ENCODE measurements around the gene PEX13.
"Not testable (repeated sequence)": the region's sequence is repeated elsewhere in the genome, so short reads cannot be mapped to it uniquely, and the experiment has no call there.

PEX13 gene

DNA sequence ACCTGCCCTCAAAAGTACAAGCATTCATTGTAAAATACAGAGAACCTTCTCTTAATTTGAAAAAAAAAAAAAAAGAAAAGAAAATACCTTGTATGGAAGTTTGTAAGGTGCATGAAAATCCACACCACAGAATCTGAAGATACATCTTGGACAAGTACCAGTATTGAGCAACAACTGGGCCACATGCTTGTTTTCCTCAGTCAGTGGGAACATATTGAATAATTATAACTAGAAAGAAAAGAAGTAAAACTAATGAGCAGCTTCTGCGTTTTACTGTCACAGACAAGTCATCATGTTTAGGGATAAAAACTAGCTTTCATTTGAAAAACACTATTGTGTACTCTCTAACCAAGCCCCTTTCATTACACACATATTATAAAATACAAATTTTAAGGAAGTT is 5.8 kb upstream of the PEX13 start:
- no peak for DNase-seq

DNA sequence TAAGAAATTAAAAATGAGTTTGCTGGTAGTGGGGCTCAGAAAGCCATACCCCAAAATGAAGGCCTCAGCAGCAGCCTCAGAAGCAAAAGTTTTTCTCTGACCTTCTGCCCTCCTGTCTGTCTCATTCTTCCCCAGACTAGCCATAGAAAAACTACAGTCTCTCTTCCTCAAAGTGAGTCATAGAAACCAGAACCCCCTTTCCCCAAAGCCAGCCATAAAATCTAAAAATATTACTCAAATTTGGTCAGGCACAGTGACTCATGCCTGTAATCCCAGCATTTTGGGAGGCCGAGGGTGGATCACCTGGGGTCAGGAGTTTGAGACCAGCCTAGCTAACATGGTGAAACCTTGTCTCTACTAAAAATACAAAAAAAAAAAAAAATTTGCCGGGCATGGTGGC is 5.2 kb upstream of the PEX13 start:
- not testable (repeated sequence) for DNase-seq

DNA sequence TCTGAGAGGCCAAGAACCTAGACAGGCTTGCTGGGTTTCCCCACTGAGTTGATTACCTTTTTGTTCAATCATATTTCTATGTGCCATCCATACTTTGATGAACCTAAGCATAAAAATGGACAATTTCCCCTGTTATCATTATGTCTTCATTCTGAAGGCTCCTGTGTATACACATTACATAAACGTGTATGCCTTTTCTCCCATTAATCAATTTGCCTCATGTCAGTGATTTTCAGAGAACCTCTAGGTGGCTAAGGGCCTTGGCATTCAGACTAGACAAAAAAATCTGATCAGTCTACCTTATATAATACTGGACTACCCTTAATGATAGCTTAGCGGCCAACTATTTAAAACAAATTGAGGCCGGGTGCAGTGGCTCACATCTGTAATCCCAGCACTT is 4.1 kb upstream of the PEX13 start:
- no peak for DNase-seq

DNA sequence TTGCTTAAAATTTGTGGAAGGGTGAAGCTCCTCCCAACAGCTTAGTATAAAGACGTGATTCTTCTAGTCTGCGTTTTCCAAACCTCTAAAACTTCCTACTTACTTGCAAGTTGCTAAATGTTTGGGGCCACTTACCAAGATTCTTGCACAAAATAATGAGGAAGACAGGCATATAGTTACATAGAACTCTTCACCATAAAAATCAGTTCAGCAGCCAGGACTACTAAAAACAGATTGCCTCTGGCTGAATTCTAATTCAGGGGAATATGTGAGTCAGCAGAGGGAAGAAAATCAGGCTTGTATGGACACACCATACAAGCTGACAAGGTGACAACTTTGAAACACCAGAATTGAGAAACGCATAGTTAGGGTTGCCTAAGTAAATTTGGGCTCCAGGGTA is 2.8 kb upstream of the PEX13 start:
- DNase-seq, result no peak

DNA sequence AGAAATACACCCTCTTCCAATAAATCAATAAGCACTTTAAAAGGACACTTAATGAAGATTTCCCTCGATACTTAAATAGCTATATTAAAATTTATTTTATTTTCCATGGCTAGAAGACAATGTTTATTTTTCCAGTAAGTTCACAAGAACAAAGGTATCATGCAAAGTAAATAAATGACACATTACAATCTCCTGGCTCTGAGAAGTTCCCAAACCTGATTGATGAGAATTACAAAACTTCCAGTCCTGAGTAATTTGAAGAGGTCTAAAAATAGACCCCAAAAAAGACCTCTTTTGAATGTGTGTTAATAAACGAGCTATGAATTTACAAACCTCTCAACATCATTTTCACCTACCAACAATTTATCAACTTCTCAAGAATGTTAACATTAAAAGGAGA is 1.5 kb upstream of the PEX13 start:
- no peak for DNase-seq

DNA sequence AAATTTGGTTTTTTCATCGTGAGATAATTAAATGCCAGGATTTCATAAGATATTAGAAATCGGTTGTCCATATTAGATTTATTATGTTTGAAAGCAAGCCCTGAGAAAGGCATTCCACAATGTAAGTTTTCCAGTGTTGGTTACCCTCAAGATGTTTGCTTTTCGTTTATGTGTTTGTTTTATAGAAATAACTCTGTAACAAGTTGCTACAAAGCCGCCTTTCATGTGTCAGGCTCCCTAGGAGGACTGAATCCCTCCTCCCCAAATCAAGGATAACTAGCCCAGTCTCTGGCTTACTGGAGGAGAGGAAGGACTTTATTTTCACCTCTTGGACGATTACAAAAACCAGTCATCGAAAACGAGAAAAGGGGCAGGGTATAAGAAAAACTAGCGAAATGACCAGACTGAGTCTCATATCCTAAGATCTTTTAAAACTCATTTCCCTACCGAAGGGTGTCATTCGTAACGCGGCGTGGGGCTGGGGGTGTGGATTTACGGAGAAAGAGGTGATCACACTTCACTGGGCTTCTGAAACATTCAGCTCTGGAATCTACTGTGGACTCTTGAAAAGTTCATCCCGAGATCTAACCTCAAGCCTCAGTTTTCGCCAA is 1.0 kb upstream of the PEX13 start:
- DNase-seq, result no peak

DNA sequence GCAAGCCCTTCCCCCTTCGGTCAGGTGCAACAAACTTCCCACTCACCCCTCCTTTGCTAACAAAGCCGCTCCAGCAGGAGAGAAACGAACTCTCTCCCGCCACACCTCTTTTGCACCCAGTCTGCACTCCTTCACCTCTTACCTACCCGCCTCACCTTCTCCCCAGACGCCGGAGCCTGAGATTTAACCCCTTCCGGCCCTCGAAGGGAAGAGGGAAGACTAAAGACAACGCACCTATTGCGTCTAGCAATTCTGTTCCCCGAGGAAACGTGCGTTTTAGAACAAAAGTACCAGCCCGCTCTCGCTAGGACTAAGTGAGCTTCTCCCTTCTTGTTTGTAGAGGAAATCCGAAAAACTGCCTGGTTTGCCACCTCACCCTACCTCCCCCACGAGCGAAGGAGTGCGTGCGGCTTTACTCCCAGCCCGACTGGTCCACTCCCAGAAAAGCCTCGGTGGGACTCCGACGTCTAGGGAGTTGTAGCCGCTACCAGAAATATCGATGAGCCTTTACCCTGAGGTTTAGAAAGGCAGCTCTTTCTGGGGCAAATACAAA is 441 bp upstream of the PEX13 start:
- peak; percentile 87 for DNase-seq

DNA sequence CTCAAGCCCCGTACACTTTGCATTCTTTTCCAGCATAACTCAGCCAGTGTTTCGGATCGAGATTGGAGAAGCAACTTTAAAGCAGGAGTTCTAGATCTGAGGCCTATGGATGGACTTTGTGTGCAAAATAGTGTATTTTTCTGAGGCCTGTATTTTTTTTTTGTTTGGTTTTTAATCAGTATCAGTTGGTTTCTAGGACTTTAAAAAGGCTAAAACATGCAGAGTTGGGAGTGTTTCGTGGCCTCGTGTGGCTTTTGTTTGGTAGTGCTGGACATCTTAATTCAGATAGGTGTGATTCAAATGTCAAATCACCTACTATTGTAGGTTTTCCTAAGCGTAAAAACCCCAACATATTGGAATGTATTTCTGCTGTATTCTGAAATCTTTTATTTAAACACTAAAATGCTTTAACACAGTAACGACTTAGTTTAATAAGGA is 817 bp downstream of the PEX13 start:
- DNase-seq, result peak; percentile 55

DNA sequence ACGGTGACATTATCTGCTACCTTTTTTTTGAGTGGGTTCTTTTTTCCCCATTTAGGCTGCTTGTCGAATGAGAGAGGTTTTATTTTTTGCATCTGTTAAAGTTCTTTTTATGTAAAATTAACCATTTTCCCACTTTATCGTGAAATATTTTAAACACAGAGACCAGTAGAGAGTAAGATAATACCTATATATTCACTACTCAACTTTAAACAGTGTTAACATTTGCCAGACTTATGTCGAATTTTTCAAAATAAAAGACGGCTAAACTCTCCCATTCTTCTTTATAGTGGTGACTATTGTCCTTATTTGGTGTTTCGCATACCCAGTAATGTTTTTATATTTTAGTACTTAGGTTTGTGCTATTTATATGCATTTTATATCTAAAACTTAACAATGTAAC is 1.3 kb downstream of the PEX13 start:
- no peak for DNase-seq

DNA sequence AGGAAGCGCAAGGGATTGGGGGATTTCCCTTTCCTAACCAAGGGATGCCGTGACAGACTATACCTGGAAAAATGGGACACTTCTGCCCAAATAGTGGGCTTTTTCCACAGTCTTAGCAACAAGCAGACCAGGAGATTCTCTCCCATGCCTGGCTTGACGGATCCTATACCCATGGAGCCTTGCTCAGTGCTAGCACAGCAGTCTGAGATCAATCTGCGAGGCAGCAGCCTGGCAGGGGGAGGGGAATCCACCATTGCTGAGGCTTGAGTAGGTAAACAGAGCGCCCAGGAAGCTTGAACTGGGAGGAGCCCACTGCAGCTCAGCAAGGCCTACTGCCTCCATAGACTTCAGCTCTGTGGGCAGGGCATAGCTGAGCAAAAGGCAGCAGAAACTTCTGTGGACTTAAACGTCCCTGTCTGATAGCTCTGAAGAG is 3.7 kb downstream of the PEX13 start:
- no peak for DNase-seq

DNA sequence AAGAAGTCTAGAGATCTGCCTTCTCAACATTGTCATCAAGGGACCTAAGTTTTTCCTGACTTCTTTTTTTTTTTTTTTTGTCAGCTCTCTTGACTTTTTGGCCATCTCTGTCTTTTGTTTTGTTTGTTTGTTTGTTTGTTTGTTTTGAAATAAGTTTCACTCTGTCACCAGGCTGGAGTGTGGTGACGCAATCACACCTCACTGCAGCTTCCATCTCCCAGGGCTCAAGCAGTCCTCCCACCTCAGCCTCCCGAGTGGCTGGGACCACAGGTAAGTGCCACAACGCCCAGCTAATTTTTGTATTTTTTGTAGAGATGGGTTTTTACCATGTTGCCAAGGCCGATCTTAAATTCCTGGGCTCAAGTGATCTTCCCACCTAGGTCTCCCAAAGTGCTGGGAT is 6.2 kb downstream of the PEX13 start:
- DNase-seq, result no peak

DNA sequence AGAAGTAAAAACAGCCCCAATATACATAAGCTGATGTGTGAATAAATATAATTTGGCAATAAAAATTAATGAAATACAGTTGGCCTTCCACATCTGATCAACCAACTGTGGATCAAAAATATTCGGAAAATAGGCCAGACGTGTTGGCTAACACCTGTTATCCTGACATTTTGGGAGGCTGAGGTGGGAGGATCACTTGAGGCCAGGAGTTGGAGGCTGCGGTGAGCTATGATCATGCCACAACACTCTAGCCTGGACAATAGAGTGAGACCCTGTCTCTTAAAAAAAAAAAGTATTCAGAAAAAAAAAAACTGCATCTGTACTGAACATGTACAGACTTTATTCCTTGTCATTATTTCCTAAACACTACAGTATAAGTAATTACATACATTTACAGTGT is 12.0 kb downstream of the PEX13 start:
- DNase-seq, result no peak

DNA sequence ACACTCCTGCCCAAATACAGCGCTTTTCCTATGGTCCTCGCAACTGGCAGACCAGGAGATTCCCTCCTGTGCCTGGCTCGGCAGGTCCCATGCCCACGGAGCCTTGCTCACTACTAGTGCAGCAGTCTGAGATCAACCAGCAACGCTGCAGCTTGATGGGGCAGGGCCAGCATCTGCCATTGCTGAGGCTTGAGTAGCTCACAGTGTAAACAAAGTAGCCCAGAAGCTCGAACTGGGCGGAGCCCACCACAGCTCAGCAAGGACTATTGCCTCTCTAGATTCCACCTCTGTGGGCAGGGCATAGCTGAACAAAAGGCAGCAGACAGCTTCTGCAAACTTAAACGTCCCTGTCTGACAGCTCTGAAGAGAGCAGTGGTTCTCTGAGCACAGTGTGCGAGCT is 17.1 kb downstream of the PEX13 start:
- DNase-seq, result not testable (repeated sequence)

DNA sequence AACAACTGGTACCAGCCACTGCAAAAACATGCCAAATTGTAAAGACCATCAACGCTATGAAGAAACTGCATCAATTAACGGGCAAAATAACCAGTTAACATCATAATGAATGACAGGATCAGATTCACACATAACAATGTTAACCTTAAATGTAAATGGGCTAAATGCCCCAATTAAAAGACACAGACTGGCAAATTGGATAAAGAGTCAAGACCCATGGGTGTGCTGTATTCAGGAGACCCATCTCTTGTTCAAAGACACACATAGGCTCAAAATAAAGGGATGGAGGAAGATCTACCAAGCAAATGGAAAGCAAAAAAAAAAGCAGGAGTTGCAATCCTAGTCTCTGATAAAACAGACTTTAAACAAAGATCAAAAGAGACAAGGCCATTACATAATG is 19.1 kb downstream of the PEX13 start:
- not testable (repeated sequence) for DNase-seq

DNA sequence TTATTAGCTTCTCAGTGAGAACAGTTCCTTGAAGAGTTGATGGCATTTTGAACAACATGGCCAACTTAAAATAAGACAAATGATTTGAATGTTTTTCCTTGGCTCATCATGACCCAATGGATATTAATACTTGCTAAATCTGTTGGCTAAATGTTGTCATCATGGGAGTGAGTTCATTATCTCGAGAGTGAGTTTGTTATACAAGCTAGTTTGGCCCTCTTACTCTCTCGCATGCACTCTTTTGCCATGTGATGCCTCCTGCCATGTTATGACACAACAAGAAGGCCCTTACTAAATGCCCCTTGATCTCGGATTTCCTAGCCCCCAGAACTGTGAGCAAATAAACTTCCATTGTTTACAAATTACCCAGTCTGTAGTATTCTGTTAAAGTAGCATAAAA is 25.3 kb downstream of the PEX13 start:
- DNase-seq, result no peak

DNA sequence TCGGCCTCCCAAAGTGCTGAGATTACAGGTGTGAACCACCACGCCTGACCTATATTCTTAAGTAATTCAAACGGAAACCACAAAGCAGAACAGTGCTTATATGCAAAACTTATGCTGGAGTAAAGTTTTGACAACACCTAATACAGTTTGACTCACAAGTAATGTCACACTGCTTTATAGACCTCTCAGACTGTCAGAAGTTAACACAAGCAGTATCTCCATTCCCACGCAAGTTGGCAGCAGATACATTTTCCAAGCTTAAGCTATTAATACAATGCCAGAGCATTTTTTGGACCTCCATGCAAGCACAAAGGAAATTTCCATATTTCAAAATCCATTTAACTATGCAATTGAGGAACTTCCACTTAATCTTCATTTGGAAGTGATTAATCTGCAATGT is 27.1 kb downstream of the PEX13 start:
- no peak for DNase-seq

DNA sequence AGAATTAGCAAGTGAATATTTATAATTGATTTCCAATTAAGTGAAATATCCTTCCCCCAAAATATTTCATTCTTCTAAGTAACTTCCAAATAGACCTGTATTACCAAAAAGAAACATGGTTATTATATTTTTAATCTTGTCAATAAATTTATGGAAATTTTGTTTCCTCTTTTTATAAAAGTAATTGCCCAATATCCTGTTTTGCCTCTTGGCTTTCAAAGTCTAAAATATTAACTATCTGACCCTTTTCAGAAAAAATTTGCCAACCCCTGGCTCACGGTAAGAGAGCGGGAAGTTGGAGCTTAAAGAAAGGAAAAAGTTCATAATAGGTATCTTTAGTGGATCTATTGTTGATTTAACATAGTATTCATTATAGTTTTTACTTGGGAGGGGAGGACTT is 27.7 kb downstream of the PEX13 start:
- no peak for DNase-seq

DNA sequence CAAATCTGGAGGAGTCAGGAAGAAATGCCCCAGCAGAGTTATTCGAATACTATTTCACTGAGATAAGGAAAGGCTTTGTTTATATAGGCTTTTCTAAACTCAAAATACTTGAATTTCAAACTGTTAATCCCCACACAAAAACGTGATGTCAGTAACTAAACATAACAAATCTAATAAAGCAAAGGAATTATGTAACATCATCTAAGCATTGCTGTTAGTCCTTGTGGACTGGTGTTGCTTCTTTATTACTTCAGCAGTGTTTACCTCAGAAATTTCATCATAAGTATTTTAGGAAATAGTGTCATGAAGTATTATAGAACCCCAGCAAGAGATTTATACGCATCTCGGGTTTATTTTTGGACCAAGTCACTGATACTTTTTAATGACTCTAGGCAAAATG is 28.5 kb downstream of the PEX13 start:
- DNase-seq, result no peak

DNA sequence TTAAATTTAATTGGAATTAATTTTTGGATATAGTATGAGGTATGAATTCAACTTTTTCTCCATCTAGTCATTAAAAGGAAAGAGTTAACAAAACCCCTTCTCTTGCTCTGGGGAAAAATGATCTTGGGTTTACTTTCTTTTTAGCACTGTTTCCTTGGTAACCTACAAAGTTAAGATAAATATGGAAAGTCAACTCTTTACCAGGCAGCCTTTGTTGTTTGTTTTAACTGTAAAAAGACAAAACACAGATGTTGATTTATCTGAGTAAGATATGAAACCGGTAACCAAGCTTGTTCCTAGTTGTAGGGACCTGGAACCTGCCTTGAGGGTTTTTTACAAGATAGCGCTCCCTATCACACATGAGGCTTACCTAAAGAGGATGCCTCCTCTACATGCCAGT is 38.0 kb downstream of the PEX13 start:
- DNase-seq, result peak; percentile 49

DNA sequence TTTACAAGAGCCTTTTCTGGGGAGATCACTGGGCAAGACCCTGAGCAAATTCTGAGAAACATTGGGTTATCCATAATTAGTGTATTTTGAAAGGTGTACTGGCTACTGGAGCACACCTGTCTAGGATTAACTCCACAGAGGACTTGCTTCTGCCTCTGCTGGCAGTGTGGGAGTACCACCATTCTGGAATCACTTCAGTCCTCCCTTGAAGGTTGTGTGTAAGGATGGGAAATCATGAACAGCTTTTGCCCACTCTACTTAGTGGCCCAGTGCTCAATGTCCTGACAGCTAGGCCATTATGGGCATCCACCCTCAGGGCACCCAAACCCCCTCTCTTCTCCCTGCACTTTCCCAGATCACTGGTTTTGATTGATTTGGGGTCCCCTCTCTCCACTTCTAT is 40.0 kb downstream of the PEX13 start:
- DNase-seq, result no peak

DNA sequence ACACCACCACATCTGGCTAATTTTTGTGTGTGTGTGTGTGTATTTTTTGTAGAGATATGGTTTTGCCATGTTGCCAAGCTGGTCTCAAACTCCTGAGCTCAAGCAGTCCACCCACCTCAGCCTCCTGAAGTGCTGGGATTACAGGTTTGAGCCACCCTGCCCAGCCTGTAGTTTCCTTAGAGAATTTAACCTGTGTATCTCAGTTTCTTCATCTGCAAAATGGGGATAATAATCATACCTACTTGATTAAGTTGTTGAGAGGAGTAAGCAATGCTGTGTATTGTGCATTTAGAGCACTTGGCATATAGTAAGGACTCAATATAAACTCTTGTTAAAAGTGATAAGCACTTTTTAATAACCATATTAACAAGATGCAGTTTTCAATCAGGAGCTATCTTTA is 41.9 kb downstream of the PEX13 start:
- DNase-seq, result no peak

DNA sequence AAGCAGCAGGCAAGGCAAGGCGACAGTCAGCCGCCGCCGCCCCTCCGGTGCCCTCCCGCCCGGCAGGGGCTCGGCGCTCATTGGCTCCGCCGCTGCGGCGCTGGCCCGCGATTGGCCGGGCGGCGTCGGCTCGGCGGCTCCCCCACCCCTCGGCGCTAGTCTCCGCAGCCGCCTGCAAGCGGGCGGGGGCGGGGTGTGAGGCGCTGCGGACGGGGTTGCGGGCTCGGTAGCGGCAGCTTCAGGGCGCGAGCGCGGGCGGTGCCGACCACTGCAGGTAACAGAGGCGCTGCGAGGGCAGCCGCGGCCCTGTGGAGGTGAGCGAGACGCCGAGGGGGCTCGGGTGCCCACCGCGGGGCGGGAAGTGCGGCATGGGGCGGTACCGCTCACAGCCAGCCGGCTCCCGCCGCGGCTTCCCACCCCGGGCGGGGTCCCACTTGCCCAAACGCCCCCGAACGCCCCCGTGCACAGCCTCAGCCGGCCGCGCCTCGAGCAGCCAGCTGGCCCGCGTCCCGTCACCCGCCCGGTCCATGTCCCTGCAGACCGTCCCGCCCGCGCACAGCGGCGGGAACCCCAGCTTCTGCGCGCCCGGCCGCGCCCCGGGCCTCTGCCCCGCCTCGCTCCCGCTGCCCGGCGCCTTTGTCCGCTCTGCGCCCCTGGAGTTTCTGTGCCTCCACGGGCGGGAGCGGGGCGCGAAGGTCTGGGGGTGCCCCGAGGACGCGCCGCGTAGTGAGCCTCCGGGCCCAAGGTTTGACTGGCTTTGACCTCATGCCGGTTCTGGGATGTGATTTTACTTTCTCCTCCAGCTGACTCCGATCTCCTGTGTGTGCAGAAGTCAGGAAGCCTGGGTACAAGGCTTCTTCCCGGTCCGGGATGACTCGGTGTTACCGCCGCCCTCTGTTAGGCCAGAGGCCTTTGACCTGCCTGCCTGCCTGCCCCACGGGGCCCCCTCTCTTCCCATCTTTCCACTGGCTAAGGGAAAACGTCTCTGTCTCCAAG is 48.5 kb downstream of the PEX13 start, which contains the start of gene SANBR:
TSS of gene SANBR (plus strand) at position 158 of the 996 bp plus-strand sequence. CDS start 4,480 bp downstream, outside the sequence.
- DNase-seq, result peak; percentile 95

DNA sequence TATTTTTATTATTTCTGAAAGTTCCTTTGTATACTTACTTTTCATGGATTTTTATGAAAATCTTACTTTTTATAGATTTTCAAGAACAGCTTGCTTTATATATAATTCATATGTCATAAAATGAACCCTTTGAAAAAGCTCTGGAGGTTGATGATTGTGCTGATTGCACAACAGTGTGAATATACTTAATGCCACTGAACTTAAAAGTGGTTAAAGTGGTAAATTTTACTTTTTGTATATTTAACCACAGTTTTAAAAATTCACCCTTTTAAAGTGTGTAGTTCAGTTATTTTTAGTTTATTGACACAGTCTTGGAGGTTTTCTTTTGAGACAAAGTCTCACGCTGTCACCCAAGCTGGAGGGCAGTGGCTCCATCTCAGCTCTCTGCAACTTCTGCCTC is 56.6 kb downstream of the PEX13 start:
- no peak for DNase-seq

DNA sequence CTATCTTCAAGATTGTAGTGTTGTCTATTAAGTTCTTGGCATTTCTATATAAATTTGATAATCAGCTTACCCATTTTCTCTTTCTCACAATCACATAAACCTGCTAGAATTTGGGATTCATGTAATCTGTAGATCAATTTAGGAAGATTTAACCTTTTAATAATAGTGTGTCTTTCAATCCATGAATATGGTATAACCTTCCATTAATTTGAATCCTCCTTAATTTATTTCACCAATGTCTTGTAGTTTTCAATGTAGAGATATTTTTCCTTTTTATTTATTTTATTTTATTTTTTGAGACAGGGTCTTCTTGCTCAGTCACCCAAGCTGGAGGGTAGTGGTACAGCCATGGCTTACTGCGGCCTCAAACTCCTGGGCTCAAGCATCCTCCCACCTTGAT is 68.4 kb downstream of the PEX13 start:
- DNase-seq, result no peak

Measured in hematopoietic multipotent progenitor cell treated with erythropoietin and hydrocortisone succinate and interleukin-3 and kit ligand, for 6 days (in vitro differentiated cells).